Melanocyte of skin (primary cell): Measurements from ENCODE around the gene RBFA. TPM values are rescaled to one million over a fixed set of nuclear protein-coding genes. Genes with fewer than 3 reads are reported as not detected.

ENCODE experiments used
- total RNA-seq, 2 donors: library from RNA; depleted of rRNA; stranded (reverse); fragments of >200 nt; gene quantifications; 2 replicates each; pipeline ENCODE4 v1.2.3, GENCODE V29; 2012

Gene RBFA, protein sequence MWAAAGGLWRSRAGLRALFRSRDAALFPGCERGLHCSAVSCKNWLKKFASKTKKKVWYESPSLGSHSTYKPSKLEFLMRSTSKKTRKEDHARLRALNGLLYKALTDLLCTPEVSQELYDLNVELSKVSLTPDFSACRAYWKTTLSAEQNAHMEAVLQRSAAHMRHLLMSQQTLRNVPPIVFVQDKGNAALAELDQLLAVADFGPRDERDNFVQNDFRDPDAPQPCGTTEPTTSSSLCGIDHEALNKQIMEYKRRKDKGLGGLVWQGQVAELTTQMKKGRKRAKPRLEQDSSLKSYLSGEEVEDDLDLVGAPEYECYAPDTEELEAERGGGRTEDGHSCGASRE
- total RNA-seq = 10 to 100 TPM; 23.1 to 36.3 TPM

DNA sequence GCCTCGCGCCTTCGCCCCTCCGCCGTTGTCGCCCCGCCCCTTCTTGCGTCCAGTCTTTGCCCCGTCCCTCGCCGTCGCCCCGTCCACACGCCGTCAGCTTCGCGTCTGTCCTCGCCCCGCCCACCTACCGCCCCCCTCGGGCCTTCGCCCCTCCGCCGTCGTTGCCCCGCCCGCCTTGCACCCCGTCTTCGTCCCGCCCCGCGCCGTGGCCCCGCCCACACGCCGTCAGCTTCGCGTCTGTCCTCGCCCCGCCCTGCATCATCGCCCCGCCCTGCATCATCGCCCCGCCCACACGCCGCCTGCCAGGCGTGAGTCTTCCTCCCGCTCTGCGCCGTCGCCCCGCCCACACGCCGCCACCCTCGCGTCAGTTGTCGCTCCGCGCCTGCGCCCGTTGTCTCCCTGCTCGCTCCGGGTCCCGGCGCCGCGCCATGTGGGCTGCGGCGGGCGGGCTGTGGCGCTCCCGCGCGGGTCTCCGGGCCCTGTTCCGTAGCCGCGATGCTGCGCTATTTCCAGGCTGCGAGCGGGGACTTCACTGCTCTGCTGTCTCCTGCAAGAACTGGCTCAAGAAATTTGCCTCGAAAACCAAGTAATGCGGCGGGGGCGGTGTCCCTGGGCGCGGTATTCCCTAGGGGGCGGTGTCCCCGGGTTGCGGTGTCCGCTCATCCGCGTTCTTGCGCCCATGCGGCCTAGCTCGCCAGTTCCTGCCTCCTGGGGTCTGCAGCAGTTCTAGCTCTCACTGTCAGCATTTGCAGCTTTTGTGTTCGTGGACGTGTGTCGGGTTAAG, at the start of gene RBFA:
TSS of gene RBFA (plus strand) at position 367 of the 784 bp plus-strand sequence. CDS start at position 429, 62 bp downstream.

DNA sequence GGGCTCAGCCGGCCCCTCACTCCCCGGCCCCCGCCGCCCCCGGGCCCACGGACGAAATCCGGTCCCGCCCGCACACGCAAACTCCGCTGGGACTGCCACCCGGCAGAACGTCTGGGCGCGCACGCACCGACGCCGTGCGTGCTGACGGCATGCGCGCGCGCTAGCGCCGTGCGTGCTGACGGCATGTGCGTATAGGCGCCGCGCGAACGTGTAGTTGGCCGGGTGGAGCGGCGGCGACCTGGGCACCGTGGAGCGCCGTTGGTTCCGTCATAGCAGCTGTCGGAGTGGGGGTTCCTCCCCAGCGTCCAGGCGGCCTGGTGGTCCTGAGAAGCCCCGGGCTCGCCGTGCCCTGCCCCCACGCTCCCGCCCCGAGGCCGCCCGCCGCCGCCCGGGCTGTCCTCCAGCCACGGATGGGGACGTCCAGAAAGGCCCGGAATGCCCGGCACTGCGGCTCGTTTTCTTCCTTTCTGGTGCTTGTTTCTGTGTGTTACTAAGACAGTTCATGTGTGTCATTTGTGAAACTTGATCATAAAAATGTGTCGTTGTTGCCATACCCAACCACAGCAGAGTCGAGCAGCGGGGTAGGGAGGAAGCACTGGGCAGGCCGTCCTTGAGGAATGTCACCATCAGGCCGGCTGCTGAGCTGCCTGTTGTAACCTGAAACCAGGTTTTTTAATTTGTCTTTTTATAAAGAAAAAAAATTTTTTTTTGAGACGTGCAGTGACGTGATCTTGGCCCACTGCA, 45.6 kb upstream of the RBFA start, which contains the start of gene TXNL4A:
TSS of gene TXNL4A (minus strand) at position 113 of the 744 bp plus-strand sequence. CDS start 171 bp downstream, outside the sequence.

Other genes with a start within 250 kb of the RBFA start
- gene KCNG2, start 236.5 kb upstream of the RBFA start, total RNA-seq = under 1 TPM in 1 of 2 donors, not detected in 1; under 0.01 TPM
- 10 to 100 TPM; 34.4 to 38.0 TPM for gene SLC66A2, start 82.8 kb upstream of the RBFA start, total RNA-seq
- gene HSBP1L1, start 69.8 kb upstream of the RBFA start, total RNA-seq = 10 to 100 TPM in 1 of 2 donors, 1 to 10 TPM in 1; 9.0 to 14.1 TPM
- gene TXNL4A, start 45.9 kb upstream of the RBFA start, total RNA-seq = 10 to 100 TPM; 49.9 to 74.6 TPM
- gene ADNP2, start 74.8 kb downstream of the RBFA start, total RNA-seq = 10 to 100 TPM; 23.4 to 25.0 TPM
- 10 to 100 TPM; 12.4 to 19.6 TPM for gene PARD6G, start 213.1 kb downstream of the RBFA start, total RNA-seq